Measurements from ENCODE around the gene INTS12. TPM values are rescaled to one million over a fixed set of nuclear protein-coding genes. Genes with fewer than 3 reads are reported as not detected.

INTS12 gene
- total RNA-seq, 1 donor from 2014 or later, result 19.8 TPM

- H3K36me3 Mint-ChIP-seq (ENCODE audit: low read depth), result peaks cover 2% of the 10 kb centered on the region
- no peaks in the 10 kb centered on the region for H3K4me1 Mint-ChIP-seq (ENCODE audit: low read depth)
- no peak for DNase-seq (ENCODE audit: low spot score)
- peaks cover 25% of the 10 kb centered on the region for H3K27me3 Mint-ChIP-seq (ENCODE audit: low read depth)
- no peak overlapping the region for H3K4me3 Mint-ChIP-seq (ENCODE audit: unreplicated experiment)
- no peaks in the 10 kb centered on the region for H3K9me3 Mint-ChIP-seq (ENCODE audit: low read depth)
- H3K27ac Mint-ChIP-seq (ENCODE audit: unreplicated experiment), result no peak overlapping the region
- TF ChIP-seq CTCF (IDR thresholded peaks at IDR 0.05), result no peak
Observed at GRCh38 chr4:105659190-105659589, 49.3 kb downstream of the INTS12 start.

GRCh38 chr4:105657117-105657765 is 51.2 kb downstream of the INTS12 start:
- Mint-ChIP-seq H3K27ac (ENCODE audit: unreplicated experiment) (no peak overlapping the region), H3K4me3 (ENCODE audit: unreplicated experiment) (no peak overlapping the region), H3K4me1 (ENCODE audit: low read depth) (no peaks in the 10 kb centered on the region), H3K27me3 (ENCODE audit: low read depth) (peaks cover 31% of the 10 kb centered on the region), H3K36me3 (ENCODE audit: low read depth) (peaks cover 2% of the 10 kb centered on the region), H3K9me3 (ENCODE audit: low read depth) (no peaks in the 10 kb centered on the region)
- DNase-seq (ENCODE audit: low spot score), result no peak
- no peak for TF ChIP-seq CTCF (IDR thresholded peaks at IDR 0.05)

GRCh38 chr4:105652286-105652888 is 56.1 kb downstream of the INTS12 start:
- H3K4me1 Mint-ChIP-seq (ENCODE audit: low read depth), result no peaks in the 10 kb centered on the region

GRCh38 chr4:105651884-105652283 is 56.6 kb downstream of the INTS12 start:
- Mint-ChIP-seq H3K4me1 (ENCODE audit: low read depth) (no peaks in the 10 kb centered on the region), H3K27me3 (ENCODE audit: low read depth) (peaks cover 48% of the 10 kb centered on the region), H3K27ac (ENCODE audit: unreplicated experiment) (no peak overlapping the region), H3K36me3 (ENCODE audit: low read depth) (no peaks in the 10 kb centered on the region), H3K9me3 (ENCODE audit: low read depth) (no peaks in the 10 kb centered on the region), H3K4me3 (ENCODE audit: unreplicated experiment) (no peak overlapping the region)
- no peak for DNase-seq (ENCODE audit: low spot score)
- TF ChIP-seq CTCF (IDR thresholded peaks at IDR 0.05), result no peak

More at GRCh38 chr4:105652286-105652888, 56.1 kb downstream of the INTS12 start:
- no peak for DNase-seq (ENCODE audit: low spot score)
- H3K9me3 Mint-ChIP-seq (ENCODE audit: low read depth), result no peaks in the 10 kb centered on the region
- H3K27me3 Mint-ChIP-seq (ENCODE audit: low read depth), result peaks cover 46% of the 10 kb centered on the region
- H3K27ac Mint-ChIP-seq (ENCODE audit: unreplicated experiment), result no peak overlapping the region
- no peak overlapping the region for H3K4me3 Mint-ChIP-seq (ENCODE audit: unreplicated experiment)
- H3K36me3 Mint-ChIP-seq (ENCODE audit: low read depth), result no peaks in the 10 kb centered on the region
- TF ChIP-seq CTCF (IDR thresholded peaks at IDR 0.05), result no peak

GRCh38 chr4:105650190-105650589 is 58.3 kb downstream of the INTS12 start:
- peaks cover 48% of the 10 kb centered on the region for H3K27me3 Mint-ChIP-seq (ENCODE audit: low read depth)
- no peaks in the 10 kb centered on the region for H3K9me3 Mint-ChIP-seq (ENCODE audit: low read depth)
- no peak overlapping the region for H3K27ac Mint-ChIP-seq (ENCODE audit: unreplicated experiment)
- TF ChIP-seq CTCF (IDR thresholded peaks at IDR 0.05), result no peak
- H3K36me3 Mint-ChIP-seq (ENCODE audit: low read depth), result no peaks in the 10 kb centered on the region
- DNase-seq (ENCODE audit: low spot score), result no peak
- H3K4me3 Mint-ChIP-seq (ENCODE audit: unreplicated experiment), result no peak overlapping the region
- no peaks in the 10 kb centered on the region for H3K4me1 Mint-ChIP-seq (ENCODE audit: low read depth)
